PC-9 (cell line): ENCODE data around the gene BRD3OS.

Experiments used
- EZH2 ChIP-seq: fragments of 200-600 bp; sonication (generic); IDR thresholded peaks from 2 replicates; pipeline ENCODE4 v1.8.0; 2017; ENCODE audit warnings: antibody characterized with exemption, low read depth
- TF ChIP-seq, protein P1 (sequence below): fragments of 200-600 bp; sonication (generic); conservative IDR thresholded peaks from 2 replicates; pipeline ENCODE4 v1.6.1; 2017; ENCODE audit warnings: mixed run types, antibody characterized with exemption, mild to moderate bottlenecking, moderate library complexity

DNA sequence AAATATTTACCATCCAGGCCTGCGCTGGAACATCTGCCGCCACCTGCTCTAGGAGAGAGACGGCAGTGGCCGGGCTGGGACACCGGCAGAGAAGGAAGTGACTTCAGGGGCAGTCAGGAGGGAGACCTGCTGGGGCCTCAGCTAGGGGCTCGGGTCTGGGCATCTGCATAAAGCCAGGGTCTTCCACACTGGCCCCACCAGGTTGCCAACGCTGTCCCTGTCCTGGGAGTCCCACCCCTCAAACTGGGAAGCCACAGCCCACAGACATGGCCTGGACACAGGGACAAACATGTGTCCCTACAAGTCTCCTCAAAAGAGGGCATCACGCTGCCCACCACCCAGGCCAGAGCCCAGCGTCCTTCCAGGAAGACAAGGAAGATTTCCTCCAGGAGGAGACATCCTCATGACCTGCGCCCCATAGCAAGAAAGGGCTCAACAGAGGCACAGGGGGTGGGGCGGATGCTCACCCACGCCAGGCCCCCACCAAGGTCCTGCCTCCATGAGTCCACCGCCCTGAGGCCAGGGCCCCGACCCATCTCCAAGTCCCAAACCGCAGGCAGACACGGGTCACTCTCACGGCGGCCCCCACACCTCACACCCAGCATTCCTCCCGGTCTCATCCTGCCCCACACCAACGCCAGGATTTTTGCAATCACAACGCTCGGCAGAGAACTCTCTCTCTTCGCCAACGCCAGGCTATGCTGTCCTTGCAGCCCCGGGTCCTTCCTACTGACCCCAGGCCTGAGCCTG is 42.1 kb upstream of the BRD3OS start:
- TF ChIP-seq, protein P1, sequence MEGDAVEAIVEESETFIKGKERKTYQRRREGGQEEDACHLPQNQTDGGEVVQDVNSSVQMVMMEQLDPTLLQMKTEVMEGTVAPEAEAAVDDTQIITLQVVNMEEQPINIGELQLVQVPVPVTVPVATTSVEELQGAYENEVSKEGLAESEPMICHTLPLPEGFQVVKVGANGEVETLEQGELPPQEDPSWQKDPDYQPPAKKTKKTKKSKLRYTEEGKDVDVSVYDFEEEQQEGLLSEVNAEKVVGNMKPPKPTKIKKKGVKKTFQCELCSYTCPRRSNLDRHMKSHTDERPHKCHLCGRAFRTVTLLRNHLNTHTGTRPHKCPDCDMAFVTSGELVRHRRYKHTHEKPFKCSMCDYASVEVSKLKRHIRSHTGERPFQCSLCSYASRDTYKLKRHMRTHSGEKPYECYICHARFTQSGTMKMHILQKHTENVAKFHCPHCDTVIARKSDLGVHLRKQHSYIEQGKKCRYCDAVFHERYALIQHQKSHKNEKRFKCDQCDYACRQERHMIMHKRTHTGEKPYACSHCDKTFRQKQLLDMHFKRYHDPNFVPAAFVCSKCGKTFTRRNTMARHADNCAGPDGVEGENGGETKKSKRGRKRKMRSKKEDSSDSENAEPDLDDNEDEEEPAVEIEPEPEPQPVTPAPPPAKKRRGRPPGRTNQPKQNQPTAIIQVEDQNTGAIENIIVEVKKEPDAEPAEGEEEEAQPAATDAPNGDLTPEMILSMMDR, result no peak
- no peak for TF ChIP-seq EZH2
